Vagina (tissue), 2 donors: Measurements from ENCODE around the gene ROPN1L. TPM values are rescaled to one million over a fixed set of nuclear protein-coding genes. Genes with fewer than 3 reads are reported as not detected.

ENCODE experiments used
- DNase-seq, 2 donors: peaks; one replicate each; pipeline ENCODE4 v3.0.0-alpha.2; 2017; ENCODE audit errors: extremely low spot score in 2 of 2
- H3K27ac ChIP-seq: fragments of 200-600 bp; sonication (generic); one replicate; pipeline ENCODE4 v1.5.1; 2019
- H3K27me3 ChIP-seq: fragments of 200-600 bp; sonication (generic); one replicate; pipeline ENCODE4 v1.5.1; 2019
- H3K36me3 ChIP-seq, 2 donors: fragments of 200-600 bp; sonication (generic); one replicate each; pipeline ENCODE4 v1.5.1; 2017 to 2019
- H3K4me1 ChIP-seq: fragments of 200-600 bp; sonication (generic); one replicate; pipeline ENCODE4 v1.5.1; 2019
- H3K4me3 ChIP-seq, 2 donors: fragments of 200-600 bp; sonication (generic); 1 replicate in 1 of 2; 2 replicates in 1 of 2; pipeline ENCODE4 v1.5.1; 2016 to 2019
- H3K9me3 ChIP-seq: fragments of 200-600 bp; sonication (generic); one replicate; pipeline ENCODE4 v1.5.1; 2019
- POLR2A ChIP-seq, 2 donors: fragments of 450-650 bp; IDR thresholded peaks; one replicate each; pipeline ENCODE4 v1.6.1; 2017; ENCODE audit warnings: antibody characterized with exemption in 2 of 2, mild to moderate bottlenecking in 2 of 2, moderate library complexity in 2 of 2
- POLR2AphosphoS5 ChIP-seq, 2 donors: sonication (generic); formaldehyde crosslinking; IDR thresholded peaks; one replicate each; pipeline ENCODE4 v1.9.0; 2017; ENCODE audit warnings: antibody characterized with exemption in 2 of 2, mild to moderate bottlenecking in 2 of 2, low read depth in 1 of 2; ENCODE audit not compliant: insufficient read depth in 1 of 2
- intact Hi-C: fragments of 100-400 bp; cut with DNase I; formaldehyde crosslinking; loops from one replicate; pipeline ENCODE4 v1.15.1; 2023
- total RNA-seq: library from RNA; depleted of rRNA; stranded (reverse); fragments of >200 nt; gene quantifications from one replicate; pipeline ENCODE4 v1.2.3, GENCODE V29; 2016
- TF ChIP-seq, protein P1 (sequence below), 3 experiments: fragments of 450-650 bp in 2 of 3; fragments of 200-600 bp in 1 of 3; sonication (generic) in 1 of 3; IDR thresholded peaks; one replicate each; pipeline ENCODE4 v1.5.1; 2017 to 2019; ENCODE audit warnings: antibody characterized with exemption in 3 of 3, mild to moderate bottlenecking in 2 of 3, moderate library complexity in 2 of 3

Gene ROPN1L
- total RNA-seq, 1 donor from 2014 or later: 4.2 TPM

DNA sequence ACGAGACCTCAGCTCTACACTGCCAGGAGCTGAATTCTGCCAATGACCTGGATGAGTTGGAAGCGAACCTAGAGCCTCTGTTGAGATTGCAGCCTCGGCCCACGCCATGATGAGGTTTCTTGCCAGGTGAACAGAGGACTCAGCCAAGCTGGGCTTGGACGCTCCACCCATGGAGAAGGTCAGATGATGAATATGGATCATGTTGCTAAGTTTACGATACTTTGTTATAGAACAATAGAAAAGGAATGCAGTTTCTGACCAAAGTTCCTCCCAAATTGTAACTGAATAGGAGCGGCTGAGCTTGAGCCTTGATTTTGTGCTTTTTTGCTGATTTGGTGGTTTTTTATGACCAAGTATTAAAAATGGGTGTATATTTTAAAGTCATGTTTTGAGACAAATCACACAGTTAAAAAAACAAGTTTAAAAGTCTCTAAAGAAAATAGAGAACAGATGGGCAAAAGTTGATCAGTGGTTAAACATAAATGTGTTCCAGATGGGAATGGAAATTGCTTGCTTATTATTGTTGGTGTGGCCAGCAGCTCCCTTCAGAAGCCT lies 32.9 kb downstream of the ROPN1L start:
- no peaks in the 10 kb centered on the region for H3K36me3 ChIP-seq
- no peaks in the 10 kb centered on the region for H3K4me1 ChIP-seq
- peak overlapping the region; percentile 38 for H3K27ac ChIP-seq
- no peaks in the 10 kb centered on the region for H3K27me3 ChIP-seq
- TF ChIP-seq, protein P1, sequence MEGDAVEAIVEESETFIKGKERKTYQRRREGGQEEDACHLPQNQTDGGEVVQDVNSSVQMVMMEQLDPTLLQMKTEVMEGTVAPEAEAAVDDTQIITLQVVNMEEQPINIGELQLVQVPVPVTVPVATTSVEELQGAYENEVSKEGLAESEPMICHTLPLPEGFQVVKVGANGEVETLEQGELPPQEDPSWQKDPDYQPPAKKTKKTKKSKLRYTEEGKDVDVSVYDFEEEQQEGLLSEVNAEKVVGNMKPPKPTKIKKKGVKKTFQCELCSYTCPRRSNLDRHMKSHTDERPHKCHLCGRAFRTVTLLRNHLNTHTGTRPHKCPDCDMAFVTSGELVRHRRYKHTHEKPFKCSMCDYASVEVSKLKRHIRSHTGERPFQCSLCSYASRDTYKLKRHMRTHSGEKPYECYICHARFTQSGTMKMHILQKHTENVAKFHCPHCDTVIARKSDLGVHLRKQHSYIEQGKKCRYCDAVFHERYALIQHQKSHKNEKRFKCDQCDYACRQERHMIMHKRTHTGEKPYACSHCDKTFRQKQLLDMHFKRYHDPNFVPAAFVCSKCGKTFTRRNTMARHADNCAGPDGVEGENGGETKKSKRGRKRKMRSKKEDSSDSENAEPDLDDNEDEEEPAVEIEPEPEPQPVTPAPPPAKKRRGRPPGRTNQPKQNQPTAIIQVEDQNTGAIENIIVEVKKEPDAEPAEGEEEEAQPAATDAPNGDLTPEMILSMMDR (IDR thresholded peaks at IDR 0.05): no peak
- TF ChIP-seq POLR2A (IDR thresholded peaks at IDR 0.05) (no peak), POLR2AphosphoS5 (IDR thresholded peaks at IDR 0.05; ENCODE audit: insufficient read depth in 1 of 2, low read depth in 1 of 2) (no peak)
- no peak for DNase-seq
- no peak overlapping the region for H3K4me3 ChIP-seq
- no peaks in the 10 kb centered on the region for H3K9me3 ChIP-seq
- intact Hi-C loops: no loop called here

DNA sequence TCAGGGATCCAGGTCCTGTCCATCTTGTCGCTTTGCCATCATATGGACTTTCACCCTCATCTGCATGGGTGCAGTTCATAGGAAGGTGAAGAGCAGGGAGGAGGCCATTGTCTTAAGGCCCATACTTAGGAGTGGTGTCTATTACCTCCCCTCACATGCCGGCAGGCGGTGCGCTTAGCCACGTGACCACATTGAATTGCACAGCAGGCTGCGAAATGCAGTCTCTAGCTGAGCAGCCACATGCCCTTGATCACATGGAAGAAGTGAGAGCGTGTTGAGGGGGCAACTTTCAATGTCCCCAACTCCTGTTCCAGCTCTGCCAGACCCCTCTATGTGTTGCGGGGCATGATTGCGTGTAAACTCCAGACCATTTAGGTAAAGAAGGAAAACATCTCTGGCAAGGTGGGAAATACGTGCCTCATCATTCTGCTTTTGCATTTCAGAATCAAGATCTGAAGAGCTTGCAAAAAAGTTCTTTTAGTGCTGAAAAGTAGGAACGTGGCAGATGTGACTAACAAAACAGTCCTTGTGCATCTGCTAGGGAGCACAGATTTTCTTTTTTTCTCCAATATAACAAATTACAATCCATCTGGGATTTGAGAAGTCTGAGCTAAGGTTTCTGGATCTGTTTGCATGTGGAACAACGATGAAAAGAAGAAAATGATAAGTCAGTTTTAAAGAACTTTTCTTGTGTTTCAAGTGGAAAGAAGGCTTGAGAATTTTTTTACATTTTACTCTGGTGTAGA lies 34.4 kb downstream of the ROPN1L start:
- H3K36me3 ChIP-seq: no peaks in the 10 kb centered on the region
- H3K27ac ChIP-seq: no peak overlapping the region
- no peaks in the 10 kb centered on the region for H3K9me3 ChIP-seq
- intact Hi-C loops: no loop called here
- no peak overlapping the region for H3K4me3 ChIP-seq
- H3K27me3 ChIP-seq: no peaks in the 10 kb centered on the region
- no peak for DNase-seq
- no peaks in the 10 kb centered on the region for H3K4me1 ChIP-seq
- TF ChIP-seq, protein P1 (IDR thresholded peaks at IDR 0.05): no peak
- TF ChIP-seq POLR2AphosphoS5 (IDR thresholded peaks at IDR 0.05; ENCODE audit: insufficient read depth in 1 of 2, low read depth in 1 of 2): no peak
- no peak for TF ChIP-seq POLR2A (IDR thresholded peaks at IDR 0.05)

DNA sequence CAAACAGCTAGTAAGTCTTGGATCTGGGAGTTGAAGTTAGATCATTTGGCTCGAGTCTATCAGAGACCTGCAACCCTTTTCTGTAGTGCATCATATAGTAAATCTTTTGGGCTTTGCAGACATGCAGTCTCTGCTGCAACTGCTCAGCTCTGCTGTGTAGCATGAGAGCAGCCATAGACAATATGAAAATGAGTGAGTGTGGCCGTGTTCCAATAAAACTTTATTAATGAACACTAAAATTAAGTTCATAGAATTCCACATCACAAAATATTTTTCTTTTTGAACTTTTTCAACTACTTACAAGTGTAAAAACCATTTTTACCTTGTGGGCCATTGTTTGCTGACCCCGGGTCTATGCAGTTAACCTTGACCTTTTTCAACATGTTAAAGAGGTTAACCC lies 35.2 kb downstream of the ROPN1L start:
- no peaks in the 10 kb centered on the region for H3K9me3 ChIP-seq

DNA sequence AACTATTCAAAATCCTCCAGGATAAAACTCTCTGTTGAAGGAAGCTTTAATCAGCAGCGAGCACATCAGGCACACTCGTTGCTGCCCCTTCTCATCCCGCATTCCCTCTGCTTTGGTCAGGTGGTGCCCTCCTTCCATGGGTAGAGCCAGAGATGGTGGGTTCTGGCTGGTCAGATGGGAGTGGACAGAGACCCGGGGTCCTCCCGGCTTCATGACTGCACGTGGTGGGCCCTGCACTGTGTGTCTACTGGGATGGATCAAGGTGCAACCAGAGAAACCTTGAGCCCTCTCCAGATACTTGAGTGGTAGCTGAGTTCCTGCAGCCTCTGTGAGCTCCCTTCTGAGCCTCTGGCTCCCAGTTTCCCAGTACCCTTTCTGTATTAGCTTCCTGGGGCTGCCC lies 36.3 kb downstream of the ROPN1L start:
- H3K27me3 ChIP-seq: no peaks in the 10 kb centered on the region
- H3K27ac ChIP-seq: no peak overlapping the region
- no peak for DNase-seq
- H3K4me3 ChIP-seq: no peak overlapping the region
- H3K36me3 ChIP-seq: no peaks in the 10 kb centered on the region
- no peaks in the 10 kb centered on the region for H3K9me3 ChIP-seq
- TF ChIP-seq, protein P1 (IDR thresholded peaks at IDR 0.05): no peak
- TF ChIP-seq POLR2AphosphoS5 (IDR thresholded peaks at IDR 0.05; ENCODE audit: insufficient read depth in 1 of 2, low read depth in 1 of 2): no peak
- TF ChIP-seq POLR2A (IDR thresholded peaks at IDR 0.05): no peak
- H3K4me1 ChIP-seq: no peaks in the 10 kb centered on the region
- intact Hi-C loops: no loop called here

More for the DNA sequence above, 35.2 kb downstream of the ROPN1L start:
- intact Hi-C loops: no loop called here
- no peak overlapping the region for H3K4me3 ChIP-seq
- no peak overlapping the region for H3K27ac ChIP-seq
- TF ChIP-seq, protein P1 (IDR thresholded peaks at IDR 0.05): no peak
- TF ChIP-seq POLR2A (IDR thresholded peaks at IDR 0.05) (no peak), POLR2AphosphoS5 (IDR thresholded peaks at IDR 0.05; ENCODE audit: insufficient read depth in 1 of 2, low read depth in 1 of 2) (no peak)
- no peak for DNase-seq
- H3K27me3 ChIP-seq: no peaks in the 10 kb centered on the region
- no peaks in the 10 kb centered on the region for H3K36me3 ChIP-seq
- H3K4me1 ChIP-seq: no peaks in the 10 kb centered on the region

DNA sequence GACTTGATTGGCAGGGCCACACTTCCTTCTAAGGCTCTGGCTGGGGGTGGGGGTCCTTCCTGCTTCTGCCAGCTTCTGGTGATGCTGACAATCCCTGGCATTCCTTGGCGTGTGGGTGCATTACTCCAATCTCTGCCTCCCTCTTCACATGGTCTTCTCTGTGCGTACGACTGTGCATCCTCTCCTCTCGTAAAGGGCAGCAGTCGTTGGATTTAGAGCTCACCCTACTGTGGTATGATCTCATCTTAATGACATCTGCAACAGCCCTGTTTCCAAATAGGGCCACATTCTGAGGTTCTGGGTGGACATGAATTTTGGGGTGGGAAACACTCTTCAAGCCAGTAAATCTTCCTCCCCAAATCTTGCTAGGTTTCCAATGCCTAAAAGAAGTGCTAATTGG lies 36.8 kb downstream of the ROPN1L start:
- no peaks in the 10 kb centered on the region for H3K36me3 ChIP-seq

More for the DNA sequence above, 36.8 kb downstream of the ROPN1L start:
- Histone ChIP-seq H3K4me1 (no peaks in the 10 kb centered on the region), H3K27ac (no peak overlapping the region), H3K27me3 (no peaks in the 10 kb centered on the region), H3K9me3 (no peaks in the 10 kb centered on the region), H3K4me3 (no peak overlapping the region)
- intact Hi-C loops: no loop called here
- TF ChIP-seq, protein P1 (IDR thresholded peaks at IDR 0.05): no peak
- no peak for TF ChIP-seq POLR2AphosphoS5 (IDR thresholded peaks at IDR 0.05; ENCODE audit: insufficient read depth in 1 of 2, low read depth in 1 of 2)
- no peak for TF ChIP-seq POLR2A (IDR thresholded peaks at IDR 0.05)
- no peak for DNase-seq
